HCT116 (cell line): ENCODE measurements around the gene EPHA2.

Experiments used
- ELF1 ChIP-seq: IDR thresholded peaks from 2 replicates; pipeline ENCODE4 v1.6.1; 2012; ENCODE audit warnings: low read depth, borderline replicate concordance
- EZH2 ChIP-seq: fragments of 200-600 bp; sonication (generic); IDR thresholded peaks from 2 replicates; pipeline ENCODE4 v1.6.1; 2017; ENCODE audit warnings: antibody characterized with exemption, mixed run types
- JUND ChIP-seq: IDR thresholded peaks from 2 replicates; pipeline ENCODE4 v1.6.1; 2012
- POLR2A ChIP-seq: IDR thresholded peaks from 2 replicates; pipeline ENCODE4 v1.7.0; 2011; ENCODE audit warnings: borderline replicate concordance; ENCODE audit not compliant: insufficient read depth, insufficient read length; ENCODE audit errors: extremely low read depth
- POLR2AphosphoS5 ChIP-seq: IDR thresholded peaks from 2 replicates; pipeline ENCODE4 v1.6.1; 2011; ENCODE audit warnings: mild to moderate bottlenecking, low read depth, low read length, moderate library complexity
- RAD21 ChIP-seq: IDR thresholded peaks from 2 replicates; pipeline ENCODE4 v1.6.1; 2012; ENCODE audit warnings: low read depth, mild to moderate bottlenecking
- TCF7L2 ChIP-seq: IDR thresholded peaks from 2 replicates; pipeline ENCODE4 v1.7.0; 2011; ENCODE audit warnings: borderline replicate concordance, inconsistent platforms; ENCODE audit not compliant: insufficient read depth, insufficient read length; ENCODE audit errors: extremely low read depth
- ZNF274 ChIP-seq: fragments of 200-500 bp; sonication (Bioruptor generic); IDR thresholded peaks from 2 replicates; pipeline ENCODE4 v1.6.1; 2014; ENCODE audit warnings: mild to moderate bottlenecking, low read depth, low read length, inconsistent platforms
- TF ChIP-seq, protein P1 (sequence below), 3 experiments: fragments of 200-600 bp in 1 of 3; sonication (generic) in 1 of 3; IDR thresholded peaks in 2 of 3; conservative IDR thresholded peaks in 1 of 3; 2 replicates each; pipeline ENCODE4 v1.5.1; 2012 to 2017; ENCODE audit warnings: low read depth in 2 of 3, low read length in 2 of 3, antibody characterized with exemption in 1 of 3, borderline replicate concordance in 1 of 3, control low read depth in 1 of 3, mild to moderate bottlenecking in 1 of 3, mixed read lengths in 1 of 3, mixed run types in 1 of 3, moderate library complexity in 1 of 3; ENCODE audit not compliant: insufficient read depth in 1 of 3
- TF ChIP-seq, protein P2 (sequence below): IDR thresholded peaks from 2 replicates; pipeline ENCODE4 v1.6.1; 2012; ENCODE audit warnings: low read depth

DNA sequence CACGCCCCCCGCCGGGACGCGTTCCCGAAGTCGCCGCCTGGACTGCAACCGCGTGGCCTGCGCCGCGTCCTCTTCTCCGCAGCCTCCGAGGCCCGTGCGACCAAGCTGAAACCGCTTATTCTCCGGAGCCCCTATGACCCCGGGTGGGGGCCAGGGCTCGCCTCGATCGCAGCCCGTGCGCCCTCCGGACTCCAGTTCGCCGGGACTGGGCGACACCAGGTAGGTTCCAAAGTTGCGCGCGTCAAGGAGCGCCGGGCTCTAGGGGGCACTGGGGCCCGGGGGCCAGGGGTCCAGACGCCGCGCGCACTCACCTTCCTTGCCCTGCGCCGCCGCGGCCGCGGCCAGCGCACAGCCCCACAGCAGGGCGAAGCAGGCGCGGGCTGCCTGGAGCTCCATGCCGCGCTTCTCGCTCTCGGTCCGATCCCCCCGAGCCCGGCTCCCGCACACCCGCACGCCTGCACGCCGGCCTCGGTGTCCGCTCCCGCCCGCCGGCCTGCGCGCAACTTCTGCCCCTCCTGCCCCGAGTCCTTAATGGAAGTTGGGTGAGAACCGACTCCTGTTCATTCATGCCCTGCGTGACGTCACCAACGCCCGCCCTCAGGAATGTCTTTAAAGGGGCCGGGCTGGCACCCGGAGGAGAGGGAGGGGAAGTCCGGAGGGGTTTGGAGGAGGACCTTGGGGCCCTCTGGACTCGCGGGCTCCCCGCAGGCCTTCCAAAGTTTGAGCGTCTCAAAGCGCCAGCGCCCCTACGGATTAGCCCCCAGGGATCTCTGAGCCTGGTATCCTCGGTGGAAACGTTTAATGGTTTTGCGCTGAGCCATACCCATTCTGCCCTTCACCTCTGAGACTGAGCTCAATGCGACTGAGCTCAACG, at the start of gene EPHA2:
- TF ChIP-seq POLR2A (peak; percentile 96), JUND (no peak), ELF1 (no peak), TCF7L2 (peak; percentile 71), POLR2AphosphoS5 (peak; percentile 99), EZH2 (no peak), RAD21 (no peak), ZNF274 (no peak)
- TF ChIP-seq, protein P1, sequence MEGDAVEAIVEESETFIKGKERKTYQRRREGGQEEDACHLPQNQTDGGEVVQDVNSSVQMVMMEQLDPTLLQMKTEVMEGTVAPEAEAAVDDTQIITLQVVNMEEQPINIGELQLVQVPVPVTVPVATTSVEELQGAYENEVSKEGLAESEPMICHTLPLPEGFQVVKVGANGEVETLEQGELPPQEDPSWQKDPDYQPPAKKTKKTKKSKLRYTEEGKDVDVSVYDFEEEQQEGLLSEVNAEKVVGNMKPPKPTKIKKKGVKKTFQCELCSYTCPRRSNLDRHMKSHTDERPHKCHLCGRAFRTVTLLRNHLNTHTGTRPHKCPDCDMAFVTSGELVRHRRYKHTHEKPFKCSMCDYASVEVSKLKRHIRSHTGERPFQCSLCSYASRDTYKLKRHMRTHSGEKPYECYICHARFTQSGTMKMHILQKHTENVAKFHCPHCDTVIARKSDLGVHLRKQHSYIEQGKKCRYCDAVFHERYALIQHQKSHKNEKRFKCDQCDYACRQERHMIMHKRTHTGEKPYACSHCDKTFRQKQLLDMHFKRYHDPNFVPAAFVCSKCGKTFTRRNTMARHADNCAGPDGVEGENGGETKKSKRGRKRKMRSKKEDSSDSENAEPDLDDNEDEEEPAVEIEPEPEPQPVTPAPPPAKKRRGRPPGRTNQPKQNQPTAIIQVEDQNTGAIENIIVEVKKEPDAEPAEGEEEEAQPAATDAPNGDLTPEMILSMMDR (IDR thresholded peaks at IDR 0.05 in 2 of 3, conservative IDR thresholded peaks at IDR 0.05 in 1 of 3; ENCODE audit: borderline replicate concordance in 1 of 3, insufficient read depth in 1 of 3, low read depth in 2 of 3, low read length in 2 of 3), result no peak
- TF ChIP-seq, protein P2, sequence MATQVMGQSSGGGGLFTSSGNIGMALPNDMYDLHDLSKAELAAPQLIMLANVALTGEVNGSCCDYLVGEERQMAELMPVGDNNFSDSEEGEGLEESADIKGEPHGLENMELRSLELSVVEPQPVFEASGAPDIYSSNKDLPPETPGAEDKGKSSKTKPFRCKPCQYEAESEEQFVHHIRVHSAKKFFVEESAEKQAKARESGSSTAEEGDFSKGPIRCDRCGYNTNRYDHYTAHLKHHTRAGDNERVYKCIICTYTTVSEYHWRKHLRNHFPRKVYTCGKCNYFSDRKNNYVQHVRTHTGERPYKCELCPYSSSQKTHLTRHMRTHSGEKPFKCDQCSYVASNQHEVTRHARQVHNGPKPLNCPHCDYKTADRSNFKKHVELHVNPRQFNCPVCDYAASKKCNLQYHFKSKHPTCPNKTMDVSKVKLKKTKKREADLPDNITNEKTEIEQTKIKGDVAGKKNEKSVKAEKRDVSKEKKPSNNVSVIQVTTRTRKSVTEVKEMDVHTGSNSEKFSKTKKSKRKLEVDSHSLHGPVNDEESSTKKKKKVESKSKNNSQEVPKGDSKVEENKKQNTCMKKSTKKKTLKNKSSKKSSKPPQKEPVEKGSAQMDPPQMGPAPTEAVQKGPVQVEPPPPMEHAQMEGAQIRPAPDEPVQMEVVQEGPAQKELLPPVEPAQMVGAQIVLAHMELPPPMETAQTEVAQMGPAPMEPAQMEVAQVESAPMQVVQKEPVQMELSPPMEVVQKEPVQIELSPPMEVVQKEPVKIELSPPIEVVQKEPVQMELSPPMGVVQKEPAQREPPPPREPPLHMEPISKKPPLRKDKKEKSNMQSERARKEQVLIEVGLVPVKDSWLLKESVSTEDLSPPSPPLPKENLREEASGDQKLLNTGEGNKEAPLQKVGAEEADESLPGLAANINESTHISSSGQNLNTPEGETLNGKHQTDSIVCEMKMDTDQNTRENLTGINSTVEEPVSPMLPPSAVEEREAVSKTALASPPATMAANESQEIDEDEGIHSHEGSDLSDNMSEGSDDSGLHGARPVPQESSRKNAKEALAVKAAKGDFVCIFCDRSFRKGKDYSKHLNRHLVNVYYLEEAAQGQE, result no peak
